ENCODE measurements around the gene CTIF. TPM values are rescaled to one million over a fixed set of nuclear protein-coding genes. Genes with fewer than 3 reads are reported as not detected.

Gene CTIF
- total and polyA plus RNA-seq, 4 donors: 12.2 to 45.7 (median 32.6) TPM

DNA sequence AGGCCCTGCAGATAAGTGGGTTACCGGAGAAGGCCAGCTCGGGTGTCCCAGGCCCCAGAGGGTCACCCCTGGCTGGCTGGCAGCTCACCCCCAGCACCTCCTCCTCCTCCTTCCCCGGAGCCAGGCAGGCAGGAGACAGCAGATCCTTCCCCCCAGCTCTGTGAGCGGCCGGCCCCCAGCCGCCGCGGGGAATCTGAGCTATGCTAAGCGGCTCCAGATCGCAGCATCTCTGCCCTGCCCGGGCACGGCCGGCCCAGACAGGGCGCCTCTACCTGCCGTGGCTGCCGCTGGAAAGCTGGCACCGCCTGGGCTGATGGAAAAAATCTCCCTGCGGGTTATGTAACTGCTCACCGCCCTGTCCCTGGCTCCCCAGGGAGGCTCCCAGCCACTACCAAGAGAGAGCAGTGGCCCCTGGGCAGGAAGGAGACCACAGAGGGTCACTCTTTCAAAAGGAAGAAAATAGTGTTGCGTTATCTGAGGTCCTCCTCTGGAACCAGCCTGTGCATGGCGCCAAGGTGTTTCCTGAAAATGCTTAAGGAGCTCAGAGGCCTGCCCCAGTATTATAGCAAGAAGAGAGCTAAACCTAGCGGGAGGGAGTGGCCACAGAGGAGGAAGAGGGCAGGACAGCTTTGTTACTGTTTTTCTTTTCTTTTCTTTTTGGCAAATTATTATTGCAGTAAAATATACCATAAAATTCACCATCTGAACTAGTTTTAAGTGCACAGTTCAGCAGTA is 233.0 kb downstream of the CTIF start:
- TF ChIP-seq, protein P1, sequence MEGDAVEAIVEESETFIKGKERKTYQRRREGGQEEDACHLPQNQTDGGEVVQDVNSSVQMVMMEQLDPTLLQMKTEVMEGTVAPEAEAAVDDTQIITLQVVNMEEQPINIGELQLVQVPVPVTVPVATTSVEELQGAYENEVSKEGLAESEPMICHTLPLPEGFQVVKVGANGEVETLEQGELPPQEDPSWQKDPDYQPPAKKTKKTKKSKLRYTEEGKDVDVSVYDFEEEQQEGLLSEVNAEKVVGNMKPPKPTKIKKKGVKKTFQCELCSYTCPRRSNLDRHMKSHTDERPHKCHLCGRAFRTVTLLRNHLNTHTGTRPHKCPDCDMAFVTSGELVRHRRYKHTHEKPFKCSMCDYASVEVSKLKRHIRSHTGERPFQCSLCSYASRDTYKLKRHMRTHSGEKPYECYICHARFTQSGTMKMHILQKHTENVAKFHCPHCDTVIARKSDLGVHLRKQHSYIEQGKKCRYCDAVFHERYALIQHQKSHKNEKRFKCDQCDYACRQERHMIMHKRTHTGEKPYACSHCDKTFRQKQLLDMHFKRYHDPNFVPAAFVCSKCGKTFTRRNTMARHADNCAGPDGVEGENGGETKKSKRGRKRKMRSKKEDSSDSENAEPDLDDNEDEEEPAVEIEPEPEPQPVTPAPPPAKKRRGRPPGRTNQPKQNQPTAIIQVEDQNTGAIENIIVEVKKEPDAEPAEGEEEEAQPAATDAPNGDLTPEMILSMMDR (IDR thresholded peaks at IDR 0.05; ENCODE audit: control extremely low read depth, extremely low read depth): no peak
- DNase-seq: no peak
- ATAC-seq (ENCODE audit: insufficient read depth, low FRiP score): no peak
- Histone ChIP-seq H3K4me1 (ENCODE audit: control insufficient read depth in 5 of 5, insufficient read depth in 5 of 5, low read length in 5 of 5) (peaks cover 0 to 13% (median 5%) of the 10 kb centered on the region in 5 donors), H3K27ac (ENCODE audit: low read depth in 1 of 2, low read length in 1 of 2) (peak overlapping the region in 1 of 2 donors; percentile 63), H3K36me3 (ENCODE audit: control insufficient read depth in 4 of 4, insufficient read depth in 4 of 4, low read length in 4 of 4) (peaks cover 0 to 13% (median 6%) of the 10 kb centered on the region in 4 donors), H3K27me3 (ENCODE audit: control insufficient read depth in 3 of 3, insufficient read depth in 3 of 3, low read length in 2 of 3) (no peaks in the 10 kb centered on the region), H3K9ac (ENCODE audit: insufficient read depth in 1 of 2, low read length in 2 of 2) (no peak overlapping the region), H3K4me3 (no peak overlapping the region), H3K9me3 (ENCODE audit: control insufficient read depth in 4 of 4, insufficient read depth in 3 of 4, low read length in 3 of 4) (no peaks in the 10 kb centered on the region)
- WGBS, 2 donors: 36 to 59% methylated on average over 21 to 22 of the region's 22 CpGs

DNA sequence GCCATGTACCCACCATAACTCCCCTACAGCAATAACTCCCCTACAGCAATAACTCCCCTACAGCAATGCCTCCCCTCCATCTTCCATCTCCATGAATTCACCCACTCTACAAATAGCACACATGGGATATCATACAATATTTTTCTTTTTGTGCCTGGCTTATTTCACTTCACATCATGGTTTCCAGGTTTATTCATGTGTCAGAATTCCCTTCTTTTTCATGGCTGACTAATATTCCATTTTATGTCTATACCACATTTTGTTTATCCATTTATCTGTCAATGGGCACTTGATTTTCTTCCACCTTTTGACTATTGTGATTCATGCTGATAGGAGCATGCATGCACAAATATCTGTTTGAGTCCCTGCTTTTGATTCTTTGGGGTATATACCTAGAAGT is 233.6 kb downstream of the CTIF start:
- DNase-seq: no peak
- no peak for ATAC-seq (ENCODE audit: insufficient read depth, low FRiP score)
- Histone ChIP-seq H3K4me3 (no peak overlapping the region), H3K9me3 (ENCODE audit: control insufficient read depth in 4 of 4, insufficient read depth in 3 of 4, low read length in 3 of 4) (no peaks in the 10 kb centered on the region), H3K27me3 (ENCODE audit: control insufficient read depth in 3 of 3, insufficient read depth in 3 of 3, low read length in 2 of 3) (no peaks in the 10 kb centered on the region), H3K9ac (ENCODE audit: insufficient read depth in 1 of 2, low read length in 2 of 2) (no peak overlapping the region), H3K4me1 (ENCODE audit: control insufficient read depth in 5 of 5, insufficient read depth in 5 of 5, low read length in 5 of 5) (peaks cover 0 to 14% (median 7%) of the 10 kb centered on the region in 5 donors), H3K27ac (ENCODE audit: low read depth in 1 of 2, low read length in 1 of 2) (no peak overlapping the region), H3K36me3 (ENCODE audit: control insufficient read depth in 4 of 4, insufficient read depth in 4 of 4, low read length in 4 of 4) (peaks cover 0 to 13% (median 6%) of the 10 kb centered on the region in 4 donors)
- TF ChIP-seq, protein P1 (IDR thresholded peaks at IDR 0.05; ENCODE audit: control extremely low read depth, extremely low read depth): no peak

DNA sequence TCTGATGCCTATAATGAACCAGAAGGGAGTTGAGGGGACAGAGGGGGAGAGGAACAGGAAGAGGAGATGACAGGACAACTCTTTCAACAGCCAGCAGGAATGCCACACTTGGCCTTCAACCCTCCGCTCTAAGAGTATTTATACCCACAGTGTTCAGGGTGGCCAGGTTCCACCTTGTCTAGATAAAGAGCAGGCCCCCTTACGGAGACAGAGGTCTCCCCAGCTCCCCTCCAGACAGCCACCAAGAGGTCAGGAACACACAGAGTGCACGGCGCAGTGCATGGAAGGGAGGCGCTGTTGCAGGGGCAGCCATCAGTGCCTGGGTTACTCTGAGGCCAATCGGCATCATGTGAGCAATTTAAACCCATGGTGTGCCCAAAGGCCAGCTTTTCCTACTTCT is 235.0 kb downstream of the CTIF start:
- peaks cover 7 to 25% (median 12%) of the 10 kb centered on the region in 5 donors for H3K4me1 ChIP-seq (ENCODE audit: control insufficient read depth in 5 of 5, insufficient read depth in 5 of 5, low read length in 5 of 5)
- ATAC-seq (ENCODE audit: insufficient read depth, low FRiP score) (no peak), DNase-seq (no peak)
- H3K4me3 ChIP-seq: no peak overlapping the region
- 95 to 97% methylated on average over 6 of the region's 6 CpGs for WGBS, 2 donors
- no peaks in the 10 kb centered on the region for H3K9me3 ChIP-seq (ENCODE audit: control insufficient read depth in 4 of 4, insufficient read depth in 3 of 4, low read length in 3 of 4)
- H3K27me3 ChIP-seq (ENCODE audit: control insufficient read depth in 3 of 3, insufficient read depth in 3 of 3, low read length in 2 of 3): no peaks in the 10 kb centered on the region
- peaks cover 0 to 10% (median 3%) of the 10 kb centered on the region in 4 donors for H3K36me3 ChIP-seq (ENCODE audit: control insufficient read depth in 4 of 4, insufficient read depth in 4 of 4, low read length in 4 of 4)
- H3K27ac ChIP-seq (ENCODE audit: low read depth in 1 of 2, low read length in 1 of 2): no peak overlapping the region
- no peak overlapping the region for H3K9ac ChIP-seq (ENCODE audit: insufficient read depth in 1 of 2, low read length in 2 of 2)
- TF ChIP-seq, protein P1 (IDR thresholded peaks at IDR 0.05; ENCODE audit: control extremely low read depth, extremely low read depth): no peak
